Prostate gland (tissue), 2 donors: ENCODE results near the gene SMIM30.

Source experiments
- POLR2A ChIP-seq: fragments of 450-650 bp; IDR thresholded peaks from one replicate; pipeline ENCODE4 v1.6.1; 2016; ENCODE audit warnings: antibody characterized with exemption, mild to moderate bottlenecking
- TF ChIP-seq, protein P1 (sequence below), 4 experiments: fragments of 200-600 bp in 2 of 4; fragments of 450-650 bp in 2 of 4; sonication (generic) in 2 of 4; IDR thresholded peaks; 1 replicate in 3 of 4; 2 replicates in 1 of 4; pipeline ENCODE4 v1.5.1; 2016 to 2019; ENCODE audit warnings: antibody characterized with exemption in 4 of 4, mild to moderate bottlenecking in 2 of 4, moderate library complexity in 2 of 4

DNA sequence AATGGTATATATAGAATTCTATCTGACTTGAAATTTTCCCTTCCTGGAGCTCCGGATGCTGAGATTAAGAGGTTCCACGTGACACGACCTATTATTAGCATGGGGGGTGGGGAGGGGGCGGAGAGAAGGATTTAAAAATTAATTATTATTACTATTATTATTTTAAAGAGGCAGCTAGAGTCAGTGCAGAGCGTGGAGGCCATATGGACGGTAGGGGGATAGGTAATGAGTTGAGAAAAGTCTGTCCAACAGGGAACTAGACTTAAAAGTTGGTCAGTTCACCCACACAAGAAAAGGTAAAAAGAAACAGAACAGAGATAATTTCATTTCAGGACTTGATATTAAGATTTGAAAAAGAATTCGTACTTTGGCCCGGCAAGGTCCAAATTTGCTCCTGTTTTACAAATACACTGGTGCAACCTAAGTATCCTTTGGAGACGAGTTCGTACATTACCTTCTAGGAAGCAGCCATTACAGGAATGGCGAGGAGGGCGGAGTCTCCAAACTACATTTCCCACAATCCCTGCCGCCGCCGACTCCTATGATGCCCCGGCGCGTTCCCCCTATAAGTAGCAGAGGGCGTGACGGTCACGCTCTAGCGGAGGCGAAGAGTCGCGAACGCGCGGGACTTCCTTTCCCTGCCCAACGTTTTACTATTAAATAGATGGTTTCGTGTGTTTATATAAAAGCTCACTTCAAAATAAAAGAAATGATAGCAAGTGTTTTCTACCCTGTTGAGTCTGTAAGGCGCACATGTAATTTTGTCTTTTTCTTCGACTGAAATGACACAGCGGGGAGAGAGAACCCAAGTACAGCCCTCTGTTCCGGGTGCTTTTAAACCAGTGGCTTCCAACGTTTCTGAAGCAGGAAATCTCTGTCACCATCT is at the start of gene SMIM30:
- TF ChIP-seq, protein P1, sequence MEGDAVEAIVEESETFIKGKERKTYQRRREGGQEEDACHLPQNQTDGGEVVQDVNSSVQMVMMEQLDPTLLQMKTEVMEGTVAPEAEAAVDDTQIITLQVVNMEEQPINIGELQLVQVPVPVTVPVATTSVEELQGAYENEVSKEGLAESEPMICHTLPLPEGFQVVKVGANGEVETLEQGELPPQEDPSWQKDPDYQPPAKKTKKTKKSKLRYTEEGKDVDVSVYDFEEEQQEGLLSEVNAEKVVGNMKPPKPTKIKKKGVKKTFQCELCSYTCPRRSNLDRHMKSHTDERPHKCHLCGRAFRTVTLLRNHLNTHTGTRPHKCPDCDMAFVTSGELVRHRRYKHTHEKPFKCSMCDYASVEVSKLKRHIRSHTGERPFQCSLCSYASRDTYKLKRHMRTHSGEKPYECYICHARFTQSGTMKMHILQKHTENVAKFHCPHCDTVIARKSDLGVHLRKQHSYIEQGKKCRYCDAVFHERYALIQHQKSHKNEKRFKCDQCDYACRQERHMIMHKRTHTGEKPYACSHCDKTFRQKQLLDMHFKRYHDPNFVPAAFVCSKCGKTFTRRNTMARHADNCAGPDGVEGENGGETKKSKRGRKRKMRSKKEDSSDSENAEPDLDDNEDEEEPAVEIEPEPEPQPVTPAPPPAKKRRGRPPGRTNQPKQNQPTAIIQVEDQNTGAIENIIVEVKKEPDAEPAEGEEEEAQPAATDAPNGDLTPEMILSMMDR (IDR thresholded peaks at IDR 0.05) = no peak
- peak; percentile 86 for TF ChIP-seq POLR2A
